Calu3 (cell line): ENCODE results near the gene AP1M1. TPM values are rescaled to one million over a fixed set of nuclear protein-coding genes. Genes with fewer than 3 reads are reported as not detected.

Source experiments
- BruUV-seq: library from RNA; stranded (reverse); fragments of 400-500 nt; replicated peaks from 2 replicates; lab custom pipeline; 2021; lab: Mats Ljungman, UMichigan
- CTCF ChIA-PET: fragments of 300-600 bp; sonication (Branson Sonifier 250); formaldehyde crosslinking; loops from one replicate; lab custom pipeline; 2022; ENCODE audit warnings: antibody characterized with exemption; lab: Charles Lee
- DNase-seq: peaks from one replicate; pipeline ENCODE4 v3.0.0; 2022
- H3K27ac Mint-ChIP-seq: one replicate; pipeline ENCODE4 v1.8.0; 2022; ENCODE audit warnings: mixed read lengths; ENCODE audit not compliant: unreplicated experiment
- H3K27me3 Mint-ChIP-seq: one replicate; pipeline ENCODE4 v1.8.0; 2022; ENCODE audit warnings: mixed read lengths; ENCODE audit not compliant: unreplicated experiment
- H3K36me3 Mint-ChIP-seq: one replicate; pipeline ENCODE4 v1.8.0; 2022; ENCODE audit warnings: mild to moderate bottlenecking, moderate library complexity, mixed read lengths; ENCODE audit not compliant: insufficient read depth, unreplicated experiment
- H3K4me1 Mint-ChIP-seq: one replicate; pipeline ENCODE4 v1.8.0; 2022; ENCODE audit warnings: mild to moderate bottlenecking, low read depth, mixed read lengths; ENCODE audit not compliant: unreplicated experiment
- H3K4me3 Mint-ChIP-seq: one replicate; pipeline ENCODE4 v1.8.0; 2022; ENCODE audit warnings: mild to moderate bottlenecking, low read depth, moderate library complexity, mixed read lengths; ENCODE audit not compliant: unreplicated experiment
- H3K9me3 Mint-ChIP-seq: one replicate; pipeline ENCODE4 v1.8.0; 2022; ENCODE audit warnings: low read depth, mixed read lengths; ENCODE audit not compliant: unreplicated experiment
- CTCF ChIP-seq: fragments of 200-600 bp; IDR thresholded peaks from one replicate; pipeline ENCODE4 v1.8.0; 2022; ENCODE audit warnings: antibody characterized with exemption; ENCODE audit not compliant: unreplicated experiment
- intact Hi-C: fragments of 100-400 bp; cut with micrococcal nuclease; formaldehyde crosslinking; loops from one replicate; pipeline ENCODE4 v1.10.0; 2022; ENCODE audit not compliant: unreplicated experiment
- total RNA-seq: library from RNA; stranded (reverse); gene quantifications from 2 replicates; pipeline ENCODE4 v1.2.3, GENCODE V29; 2022

AP1M1 gene
- total RNA-seq, 1 experiment from 2014 or later: 31.5 TPM

DNA sequence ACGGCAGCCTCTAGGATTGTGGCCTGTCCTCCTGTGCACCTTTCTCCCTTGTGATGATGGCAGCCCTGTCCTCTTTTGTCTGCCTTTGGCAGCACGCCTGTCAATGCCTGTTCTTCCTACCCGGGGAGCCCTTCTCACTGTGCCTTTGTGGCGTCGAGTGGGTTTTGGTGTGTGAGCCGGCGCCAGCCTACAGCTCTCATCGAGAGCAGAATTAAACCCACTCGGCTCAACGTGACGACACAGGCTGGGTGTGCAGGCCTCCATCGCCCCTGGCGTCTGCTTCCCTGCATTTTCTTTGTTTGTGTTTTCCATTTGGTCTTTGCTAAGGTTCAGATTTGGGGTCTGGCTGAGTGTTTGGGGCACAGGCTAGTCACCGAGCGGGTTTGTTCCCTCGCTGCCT lies 34.4 kb downstream of the AP1M1 start:
- no TSS peak for BruUV-seq
- no peak for TF ChIP-seq CTCF

DNA sequence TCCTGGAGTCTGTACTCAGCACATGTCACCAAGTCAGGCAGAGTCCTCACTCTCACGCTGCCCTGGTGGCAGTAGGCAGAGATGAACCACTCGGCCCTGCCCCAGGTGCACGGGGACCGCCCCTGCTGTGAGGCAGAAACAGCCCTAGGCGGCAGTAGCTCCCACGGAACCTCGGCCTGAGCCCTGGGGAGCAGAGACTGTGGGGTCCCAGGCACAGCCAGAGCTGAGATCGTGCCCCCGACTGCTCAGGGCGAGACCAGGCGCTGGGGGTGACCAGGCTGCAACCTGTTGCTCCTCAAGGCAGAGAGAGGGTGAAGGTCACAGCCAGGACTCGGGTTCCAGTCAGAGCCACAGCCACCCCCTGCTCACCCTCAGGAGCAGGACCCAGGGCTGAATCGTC lies 34.9 kb downstream of the AP1M1 start:
- DNase-seq: no peak
- H3K4me3 Mint-ChIP-seq: no peak overlapping the region
- TF ChIP-seq CTCF: no peak
- intact Hi-C loops: no loop called here
- peaks cover 7% of the 10 kb centered on the region for H3K36me3 Mint-ChIP-seq
- H3K9me3 Mint-ChIP-seq: no peaks in the 10 kb centered on the region
- no peaks in the 10 kb centered on the region for H3K4me1 Mint-ChIP-seq
- CTCF ChIA-PET: no interaction called here
- no peaks in the 10 kb centered on the region for H3K27me3 Mint-ChIP-seq
- no TSS peak for BruUV-seq
- no peak overlapping the region for H3K27ac Mint-ChIP-seq

More for the DNA sequence above, 34.4 kb downstream of the AP1M1 start:
- intact Hi-C loops: no loop called here
- Mint-ChIP-seq H3K36me3 (peaks cover 7% of the 10 kb centered on the region), H3K27me3 (no peaks in the 10 kb centered on the region), H3K9me3 (no peaks in the 10 kb centered on the region), H3K4me3 (no peak overlapping the region), H3K27ac (no peak overlapping the region), H3K4me1 (no peaks in the 10 kb centered on the region)
- DNase-seq: no peak
- CTCF ChIA-PET: no interaction called here

GRCh38 chr19:16233081-16233776 lies 35.5 kb downstream of the AP1M1 start:
- CTCF ChIA-PET: no interaction called here
- no peak for TF ChIP-seq CTCF
- intact Hi-C loops: no loop called here
- H3K27me3 Mint-ChIP-seq: no peaks in the 10 kb centered on the region
- H3K4me3 Mint-ChIP-seq: no peak overlapping the region
- BruUV-seq: no TSS peak
- H3K4me1 Mint-ChIP-seq: no peaks in the 10 kb centered on the region
- no peak overlapping the region for H3K27ac Mint-ChIP-seq
- H3K9me3 Mint-ChIP-seq: no peaks in the 10 kb centered on the region
- H3K36me3 Mint-ChIP-seq: peaks cover 7% of the 10 kb centered on the region
- DNase-seq: no peak

- no peak overlapping the region for H3K4me3 Mint-ChIP-seq
- H3K27ac Mint-ChIP-seq: no peak overlapping the region
- CTCF ChIA-PET: no interaction called here
- TF ChIP-seq CTCF: no peak
- DNase-seq: no peak
- no TSS peak for BruUV-seq
- H3K4me1 Mint-ChIP-seq: no peaks in the 10 kb centered on the region
- H3K36me3 Mint-ChIP-seq: peaks cover 7% of the 10 kb centered on the region
- H3K27me3 Mint-ChIP-seq: no peaks in the 10 kb centered on the region
- intact Hi-C loops: no loop called here
- H3K9me3 Mint-ChIP-seq: no peaks in the 10 kb centered on the region
These were observed 36.3 kb downstream of the AP1M1 start for GRCh38 chr19:16233836-16234551.
